ENCODE data around the gene ABLIM3. TPM values are rescaled to one million over a fixed set of nuclear protein-coding genes. Genes with fewer than 3 reads are reported as not detected.

The ABLIM3 gene
- total RNA-seq, 1 experiment from 2014 or later, result 70.9 TPM

DNA sequence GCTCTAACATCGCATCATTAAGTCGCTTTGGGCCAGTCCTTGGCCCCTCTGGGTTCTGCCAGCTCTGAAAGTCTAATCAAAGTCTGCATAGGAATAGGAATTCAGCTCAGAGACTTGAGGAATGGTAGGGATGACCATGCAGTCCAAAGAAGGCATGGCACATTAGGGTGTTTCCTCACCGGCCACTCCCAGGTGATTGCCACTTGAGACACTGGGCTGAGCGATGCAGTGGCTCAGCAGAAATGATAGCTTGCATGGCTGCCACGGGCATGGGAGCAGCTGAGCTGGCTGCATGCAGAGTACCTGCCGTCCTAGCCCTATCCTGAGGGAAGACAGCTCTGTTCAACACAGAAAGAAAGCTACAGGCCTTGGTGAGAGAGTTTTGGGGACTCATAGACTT, 159.1 kb downstream of the ABLIM3 start:
- H3K9me3 Mint-ChIP-seq (ENCODE audit: low read depth, unreplicated experiment), result no peaks in the 10 kb centered on the region
- intact Hi-C loops (cut with micrococcal nuclease; ENCODE audit: unreplicated experiment), result no loop called here
- no peak for DNase-seq
- BruUV-seq (replicated peaks), result no TSS peak
- CTCF ChIA-PET, result interaction anchor here (1.1 kb wide), 1 partner anchor 67 kb away, joined by 3 read pairs; no protein-coding TSS in a partner anchor
- TF ChIP-seq, protein P1, sequence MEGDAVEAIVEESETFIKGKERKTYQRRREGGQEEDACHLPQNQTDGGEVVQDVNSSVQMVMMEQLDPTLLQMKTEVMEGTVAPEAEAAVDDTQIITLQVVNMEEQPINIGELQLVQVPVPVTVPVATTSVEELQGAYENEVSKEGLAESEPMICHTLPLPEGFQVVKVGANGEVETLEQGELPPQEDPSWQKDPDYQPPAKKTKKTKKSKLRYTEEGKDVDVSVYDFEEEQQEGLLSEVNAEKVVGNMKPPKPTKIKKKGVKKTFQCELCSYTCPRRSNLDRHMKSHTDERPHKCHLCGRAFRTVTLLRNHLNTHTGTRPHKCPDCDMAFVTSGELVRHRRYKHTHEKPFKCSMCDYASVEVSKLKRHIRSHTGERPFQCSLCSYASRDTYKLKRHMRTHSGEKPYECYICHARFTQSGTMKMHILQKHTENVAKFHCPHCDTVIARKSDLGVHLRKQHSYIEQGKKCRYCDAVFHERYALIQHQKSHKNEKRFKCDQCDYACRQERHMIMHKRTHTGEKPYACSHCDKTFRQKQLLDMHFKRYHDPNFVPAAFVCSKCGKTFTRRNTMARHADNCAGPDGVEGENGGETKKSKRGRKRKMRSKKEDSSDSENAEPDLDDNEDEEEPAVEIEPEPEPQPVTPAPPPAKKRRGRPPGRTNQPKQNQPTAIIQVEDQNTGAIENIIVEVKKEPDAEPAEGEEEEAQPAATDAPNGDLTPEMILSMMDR (IDR thresholded peaks at IDR 0.05; ENCODE audit: unreplicated experiment), result no peak
- H3K27ac Mint-ChIP-seq (ENCODE audit: unreplicated experiment), result no peak overlapping the region
- no peaks in the 10 kb centered on the region for H3K4me1 Mint-ChIP-seq (ENCODE audit: low read depth, unreplicated experiment)
- H3K27me3 Mint-ChIP-seq (ENCODE audit: unreplicated experiment), result no peaks in the 10 kb centered on the region
- no peak overlapping the region for H3K4me3 Mint-ChIP-seq (ENCODE audit: low read depth, unreplicated experiment)
- H3K36me3 Mint-ChIP-seq (ENCODE audit: insufficient read depth, unreplicated experiment), result no peaks in the 10 kb centered on the region

DNA sequence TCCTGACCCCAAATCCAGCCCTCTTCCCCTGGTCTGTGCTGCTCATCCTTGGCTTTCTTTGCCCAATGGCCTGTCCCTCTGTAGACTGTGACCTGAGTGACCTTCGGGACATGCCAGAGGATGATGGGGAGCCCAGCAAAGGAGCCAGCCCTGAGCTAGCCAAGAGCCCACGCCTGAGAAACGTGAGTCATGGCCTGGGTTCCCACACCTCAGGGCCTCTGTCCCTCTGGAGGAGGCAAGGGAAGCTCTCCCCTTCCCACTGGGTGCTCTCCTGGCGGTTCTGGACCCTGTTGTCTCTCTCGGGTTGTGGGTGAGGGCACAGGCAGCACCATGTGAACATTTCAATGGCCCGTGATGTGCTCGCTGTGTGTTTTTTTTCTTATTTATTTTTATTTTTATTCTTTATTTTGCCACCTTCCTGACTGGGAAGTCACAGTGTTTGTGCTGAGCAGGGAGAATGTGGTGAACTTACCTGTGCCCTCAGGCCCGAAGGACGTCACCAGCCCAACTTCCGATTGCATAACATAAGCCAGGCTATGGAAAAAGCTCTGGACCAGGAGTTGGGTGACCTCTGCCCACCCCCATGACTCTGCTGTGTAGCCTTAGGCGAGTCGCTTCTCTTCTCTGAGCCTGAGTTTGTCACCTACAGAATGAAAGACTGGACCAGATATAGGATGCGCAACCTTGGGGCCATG, 159.9 kb downstream of the ABLIM3 start:
- no peak overlapping the region for H3K27ac Mint-ChIP-seq (ENCODE audit: unreplicated experiment)
- H3K9me3 Mint-ChIP-seq (ENCODE audit: low read depth, unreplicated experiment), result no peaks in the 10 kb centered on the region
- H3K4me1 Mint-ChIP-seq (ENCODE audit: low read depth, unreplicated experiment), result no peaks in the 10 kb centered on the region
- no peak for DNase-seq
- intact Hi-C loops (cut with micrococcal nuclease; ENCODE audit: unreplicated experiment), result no loop called here
- no peaks in the 10 kb centered on the region for H3K36me3 Mint-ChIP-seq (ENCODE audit: insufficient read depth, unreplicated experiment)
- TF ChIP-seq, protein P1 (IDR thresholded peaks at IDR 0.05; ENCODE audit: unreplicated experiment), result no peak
- CTCF ChIA-PET, result interaction anchor here (0.6 to 1.1 kb wide), 2 partner anchors 66 to 276 kb away, joined by 3 to 5 read pairs; no protein-coding TSS in a partner anchor
- no TSS peak for BruUV-seq (replicated peaks)
- H3K4me3 Mint-ChIP-seq (ENCODE audit: low read depth, unreplicated experiment), result no peak overlapping the region
- no peaks in the 10 kb centered on the region for H3K27me3 Mint-ChIP-seq (ENCODE audit: unreplicated experiment)

- no peaks in the 10 kb centered on the region for H3K9me3 Mint-ChIP-seq (ENCODE audit: low read depth, unreplicated experiment)
- TF ChIP-seq, protein P1 (IDR thresholded peaks at IDR 0.05; ENCODE audit: unreplicated experiment), result no peak
Observed at GRCh38 chr5:149301744-149302380, 160.6 kb downstream of the ABLIM3 start.

GRCh38 chr5:149302641-149303040, 161.3 kb downstream of the ABLIM3 start:
- Mint-ChIP-seq H3K36me3 (ENCODE audit: insufficient read depth, unreplicated experiment) (no peaks in the 10 kb centered on the region), H3K4me1 (ENCODE audit: low read depth, unreplicated experiment) (no peaks in the 10 kb centered on the region), H3K9me3 (ENCODE audit: low read depth, unreplicated experiment) (no peaks in the 10 kb centered on the region), H3K4me3 (ENCODE audit: low read depth, unreplicated experiment) (no peak overlapping the region), H3K27me3 (ENCODE audit: unreplicated experiment) (no peaks in the 10 kb centered on the region), H3K27ac (ENCODE audit: unreplicated experiment) (no peak overlapping the region)
- TF ChIP-seq, protein P1 (IDR thresholded peaks at IDR 0.05; ENCODE audit: unreplicated experiment), result no peak
- no peak for DNase-seq
- intact Hi-C loops (cut with micrococcal nuclease; ENCODE audit: unreplicated experiment), result no loop called here
- BruUV-seq (replicated peaks), result no TSS peak
- CTCF ChIA-PET, result no interaction called here

More at GRCh38 chr5:149301744-149302380, 160.6 kb downstream of the ABLIM3 start:
- Mint-ChIP-seq H3K36me3 (ENCODE audit: insufficient read depth, unreplicated experiment) (no peaks in the 10 kb centered on the region), H3K4me3 (ENCODE audit: low read depth, unreplicated experiment) (no peak overlapping the region), H3K27me3 (ENCODE audit: unreplicated experiment) (no peaks in the 10 kb centered on the region), H3K27ac (ENCODE audit: unreplicated experiment) (no peak overlapping the region), H3K4me1 (ENCODE audit: low read depth, unreplicated experiment) (no peaks in the 10 kb centered on the region)
- BruUV-seq (replicated peaks), result no TSS peak
- intact Hi-C loops (cut with micrococcal nuclease; ENCODE audit: unreplicated experiment), result no loop called here
- CTCF ChIA-PET, result interaction anchor here (0.6 to 1.1 kb wide), 2 partner anchors 66 to 275 kb away, joined by 3 to 5 read pairs; no protein-coding TSS in a partner anchor
- DNase-seq, result no peak

Measured in Calu3 (cell line).